Measurements from ENCODE around the gene CYTH3. TPM values are rescaled to one million over a fixed set of nuclear protein-coding genes. Genes with fewer than 3 reads are reported as not detected.

Gene CYTH3
- total and polyA plus RNA-seq, 2 experiments from 2014 or later: 11.9 to 15.7 TPM

DNA sequence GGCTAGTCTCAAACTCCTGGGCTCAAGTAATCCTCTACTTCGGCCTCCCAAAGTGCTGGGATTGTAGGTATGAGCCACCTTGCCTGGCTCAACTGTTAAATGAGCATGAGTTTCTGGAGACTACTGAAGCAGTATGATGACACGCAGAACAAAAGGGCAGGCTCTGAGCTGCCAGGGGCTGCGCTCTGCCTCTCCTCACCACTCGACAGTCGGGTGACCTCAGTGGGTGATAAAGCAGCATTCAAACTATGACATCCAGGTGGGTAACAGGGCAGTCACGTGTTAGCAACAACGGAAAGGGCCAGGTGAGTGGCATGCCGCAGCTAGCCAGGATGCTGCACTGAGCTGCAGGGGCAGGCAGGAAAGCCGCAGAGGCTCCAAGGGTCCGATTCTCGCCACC lies 71.5 kb downstream of the CYTH3 start:
- Histone ChIP-seq H4K20me1 (ENCODE audit: insufficient read depth, poor library complexity, severe bottlenecking) (no peaks in the 10 kb centered on the region), H2AFZ (no peak overlapping the region), H3K9me3 (ENCODE audit: low read depth) (no peaks in the 10 kb centered on the region), H3K4me2 (no peak overlapping the region), H3K27me3 (no peaks in the 10 kb centered on the region), H3K9me2 (replicated peaks; ENCODE audit: insufficient read depth) (no peaks in the 10 kb centered on the region), H3K27ac (no peak overlapping the region), H3K36me3 (replicated peaks; ENCODE audit: insufficient read depth, low read depth) (no peaks in the 10 kb centered on the region), H3K4me1 (ENCODE audit: insufficient read depth) (peaks cover 7% of the 10 kb centered on the region), H3K4me3 (no peak overlapping the region), H3K79me2 (peaks cover 27% of the 10 kb centered on the region)
- DNase-seq (ENCODE audit: low spot score): no peak
- WGBS (ENCODE audit: low lambda C conversion rate, missing lambda C conversion rate): 90% methylated on average over 11 of the region's 11 CpGs
- TF ChIP-seq EZH2phosphoT487 (IDR thresholded peaks at IDR 0.05; ENCODE audit: low read depth, severe bottlenecking, unreplicated experiment) (no peak), EZH2 (IDR thresholded peaks at IDR 0.05; ENCODE audit: borderline replicate concordance) (no peak)
- TF ChIP-seq, protein P1, sequence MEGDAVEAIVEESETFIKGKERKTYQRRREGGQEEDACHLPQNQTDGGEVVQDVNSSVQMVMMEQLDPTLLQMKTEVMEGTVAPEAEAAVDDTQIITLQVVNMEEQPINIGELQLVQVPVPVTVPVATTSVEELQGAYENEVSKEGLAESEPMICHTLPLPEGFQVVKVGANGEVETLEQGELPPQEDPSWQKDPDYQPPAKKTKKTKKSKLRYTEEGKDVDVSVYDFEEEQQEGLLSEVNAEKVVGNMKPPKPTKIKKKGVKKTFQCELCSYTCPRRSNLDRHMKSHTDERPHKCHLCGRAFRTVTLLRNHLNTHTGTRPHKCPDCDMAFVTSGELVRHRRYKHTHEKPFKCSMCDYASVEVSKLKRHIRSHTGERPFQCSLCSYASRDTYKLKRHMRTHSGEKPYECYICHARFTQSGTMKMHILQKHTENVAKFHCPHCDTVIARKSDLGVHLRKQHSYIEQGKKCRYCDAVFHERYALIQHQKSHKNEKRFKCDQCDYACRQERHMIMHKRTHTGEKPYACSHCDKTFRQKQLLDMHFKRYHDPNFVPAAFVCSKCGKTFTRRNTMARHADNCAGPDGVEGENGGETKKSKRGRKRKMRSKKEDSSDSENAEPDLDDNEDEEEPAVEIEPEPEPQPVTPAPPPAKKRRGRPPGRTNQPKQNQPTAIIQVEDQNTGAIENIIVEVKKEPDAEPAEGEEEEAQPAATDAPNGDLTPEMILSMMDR (IDR thresholded peaks at IDR 0.05; ENCODE audit: poor library complexity): no peak

DNA sequence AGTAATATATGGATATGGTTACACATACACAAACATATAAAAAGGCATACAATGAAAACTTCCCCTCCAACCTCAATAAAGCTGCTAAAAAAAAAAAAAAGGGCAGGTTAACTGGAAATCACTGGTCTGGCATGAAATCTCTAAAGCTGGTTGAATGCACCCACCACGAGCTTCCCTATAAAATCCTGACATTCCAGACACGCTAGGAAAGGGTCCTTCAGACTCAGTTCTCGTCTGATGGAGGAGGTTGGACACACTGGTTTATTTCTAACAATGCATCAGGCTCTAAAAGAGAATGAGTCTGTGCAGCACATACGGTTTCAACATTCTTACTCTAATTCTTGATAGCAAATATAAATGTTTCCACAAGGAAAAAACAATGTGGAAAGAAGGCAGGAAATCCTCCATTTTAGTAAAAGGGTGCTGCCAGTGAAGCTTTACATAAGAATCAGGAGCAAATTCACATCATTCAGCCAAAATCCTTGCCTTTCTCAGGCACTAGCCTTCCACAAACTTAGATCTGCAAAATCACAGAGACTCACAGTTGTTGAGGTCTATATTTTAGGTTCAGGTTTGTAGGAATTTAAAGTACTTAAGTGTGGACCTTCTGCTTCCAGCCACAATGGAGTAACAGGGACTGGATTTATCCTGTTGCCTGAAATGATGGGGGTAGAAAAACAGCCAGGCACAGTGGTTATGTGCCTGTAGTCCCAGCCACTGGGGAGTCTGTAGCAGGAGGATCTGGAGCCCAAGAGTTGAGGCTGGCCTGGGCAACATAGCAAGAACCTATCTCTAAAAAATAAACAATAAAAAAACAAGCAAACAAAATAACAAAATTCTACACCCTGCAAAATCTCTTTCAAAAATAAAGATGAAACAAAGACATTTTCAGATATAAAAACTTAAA lies 73.5 kb downstream of the CYTH3 start:
- no peaks in the 10 kb centered on the region for H3K9me2 ChIP-seq (replicated peaks; ENCODE audit: insufficient read depth)
- no peak for DNase-seq (ENCODE audit: low spot score)
- no peaks in the 10 kb centered on the region for H3K9me3 ChIP-seq (ENCODE audit: low read depth)
- H3K4me1 ChIP-seq (ENCODE audit: insufficient read depth): peaks cover 4% of the 10 kb centered on the region
- no peaks in the 10 kb centered on the region for H3K27me3 ChIP-seq
- no peak overlapping the region for H2AFZ ChIP-seq
- H3K4me2 ChIP-seq: no peak overlapping the region
- no peak overlapping the region for H3K4me3 ChIP-seq
- H4K20me1 ChIP-seq (ENCODE audit: insufficient read depth, poor library complexity, severe bottlenecking): no peaks in the 10 kb centered on the region
- no peaks in the 10 kb centered on the region for H3K36me3 ChIP-seq (replicated peaks; ENCODE audit: insufficient read depth, low read depth)
- TF ChIP-seq, protein P1 (IDR thresholded peaks at IDR 0.05; ENCODE audit: poor library complexity): no peak
- 35% methylated on average over 4 of the region's 4 CpGs for WGBS (ENCODE audit: low lambda C conversion rate, missing lambda C conversion rate)
- peaks cover 24% of the 10 kb centered on the region for H3K79me2 ChIP-seq
- H3K27ac ChIP-seq: peak overlapping the region; percentile 35

DNA sequence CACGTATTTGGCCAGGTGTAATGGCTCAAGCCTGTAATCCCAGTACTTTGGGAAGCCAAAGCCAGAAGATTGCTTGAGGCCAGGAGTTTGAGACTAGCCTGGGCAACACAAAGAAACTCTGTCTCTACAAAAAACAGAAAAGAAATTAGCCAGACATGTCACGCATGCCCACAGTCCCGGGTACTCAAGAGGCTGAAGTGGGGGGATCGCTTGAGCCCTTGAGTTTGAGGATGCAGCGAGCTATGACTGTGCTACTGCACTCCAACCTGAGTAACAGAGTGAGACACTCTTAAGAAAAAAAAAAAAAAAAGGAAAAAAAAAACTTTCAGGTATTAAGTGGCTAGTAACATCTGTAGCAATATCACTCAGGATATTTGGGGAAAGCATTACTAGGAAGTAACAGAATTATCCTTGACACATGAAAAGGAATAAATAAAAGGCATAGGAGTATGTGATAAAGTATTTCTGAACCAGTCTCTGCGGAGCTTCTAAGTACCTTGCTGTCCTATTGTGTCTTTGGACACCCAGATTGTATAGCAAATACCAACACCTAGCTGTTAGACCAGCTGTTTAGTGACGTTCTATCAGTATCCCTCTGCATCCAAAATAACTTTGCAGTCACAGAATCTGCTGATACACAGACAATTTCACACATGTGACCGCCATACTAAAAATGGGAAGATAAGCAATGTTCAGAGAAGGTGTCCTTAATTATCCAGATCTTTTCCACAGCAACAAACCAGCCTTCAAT lies 74.4 kb downstream of the CYTH3 start:
- Histone ChIP-seq H3K27ac (peak overlapping the region; percentile 35), H3K4me2 (no peak overlapping the region), H3K27me3 (no peaks in the 10 kb centered on the region), H2AFZ (no peak overlapping the region), H3K36me3 (replicated peaks; ENCODE audit: insufficient read depth, low read depth) (no peaks in the 10 kb centered on the region), H3K79me2 (peaks cover 19% of the 10 kb centered on the region), H3K9me2 (replicated peaks; ENCODE audit: insufficient read depth) (no peaks in the 10 kb centered on the region), H3K4me3 (no peak overlapping the region), H4K20me1 (ENCODE audit: insufficient read depth, poor library complexity, severe bottlenecking) (no peaks in the 10 kb centered on the region), H3K9me3 (ENCODE audit: low read depth) (no peaks in the 10 kb centered on the region), H3K4me1 (ENCODE audit: insufficient read depth) (peaks cover 4% of the 10 kb centered on the region)
- TF ChIP-seq, protein P1 (IDR thresholded peaks at IDR 0.05; ENCODE audit: poor library complexity): no peak
- TF ChIP-seq EZH2phosphoT487 (IDR thresholded peaks at IDR 0.05; ENCODE audit: low read depth, severe bottlenecking, unreplicated experiment) (no peak), EZH2 (IDR thresholded peaks at IDR 0.05; ENCODE audit: borderline replicate concordance) (no peak)
- 90% methylated on average over 8 of the region's 8 CpGs for WGBS (ENCODE audit: low lambda C conversion rate, missing lambda C conversion rate)
- DNase-seq (ENCODE audit: low spot score): no peak

Measured in hepatocyte (in vitro differentiated cells).